K562 (cell line): Measurements from ENCODE around the gene USP49. TPM values are rescaled to one million over a fixed set of nuclear protein-coding genes. Genes with fewer than 3 reads are reported as not detected.
A peak's percentile ranks its signal among the peaks of the same experiment; 100 is the strongest.

Experiments
- ARID1B ChIP-seq: fragments of 450-650 bp; IDR thresholded peaks from 2 replicates; pipeline ENCODE4 v1.6.1; 2016; ENCODE audit warnings: antibody characterized with exemption, mild to moderate bottlenecking, inconsistent platforms
- BRD9 ChIP-seq: fragments of 450-650 bp; IDR thresholded peaks from 2 replicates; pipeline ENCODE4 v1.6.1; 2018; ENCODE audit warnings: low read depth; ENCODE audit not compliant: partially characterized antibody
- DPF2 ChIP-seq: fragments of 450-650 bp; IDR thresholded peaks from 2 replicates; pipeline ENCODE4 v1.6.1; 2016
- NONO ChIP-seq, 2 experiments: fragments of 200-400 bp in 1 of 2; fragments of 450-650 bp in 1 of 2; formaldehyde crosslinking in 1 of 2; IDR thresholded peaks; 2 replicates each; pipeline ENCODE4 v1.6.1; 2017; ENCODE audit warnings: low read depth in 2 of 2, mild to moderate bottlenecking in 2 of 2, moderate library complexity in 2 of 2, low read length in 1 of 2
- ZNF316 ChIP-seq: fragments of 450-650 bp; IDR thresholded peaks from 2 replicates; pipeline ENCODE4 v1.6.1; 2016
- polyA plus RNA-seq, 8 experiments: library from polyadenylated mRNA; depleted of rRNA in 4 of 8; stranded (reverse) in 5 of 8; unstranded in 3 of 8; fragments of >200 nt; fragmentation: Nextera tagmentation in 2 of 8; fragmentation: Illumina TruSeq in 1 of 8; extraction: Ambion mirVana in 2 of 8; extraction: Trizol in 1 of 8; gene quantifications; 2 replicates each; pipeline versions ENCODE4 v1.2.1 to v1.2.3, GENCODE V29; 2011 to 2014; ENCODE audit warnings: inconsistent platforms in 1 of 8, missing spikeins in 1 of 8
- total RNA-seq, 7 experiments: library from RNA; depleted of rRNA in 6 of 7; stranded (reverse); fragments of >200 nt in 6 of 7; fragmentation: Illumina TruSeq in 2 of 7; extraction: Trizol in 2 of 7; gene quantifications; 2 replicates each; pipeline versions ENCODE4 v1.2.1 to v1.2.3, GENCODE V29; 2011 to 2021; ENCODE audit warnings: low replicate concordance in 1 of 7
- TF ChIP-seq, protein P1 (sequence below), 2 experiments: IDR thresholded peaks in 1 of 2; conservative IDR thresholded peaks in 1 of 2; 2 replicates each; pipeline ENCODE4 v1.6.1; 2016; ENCODE audit warnings: low read depth in 2 of 2, mild to moderate bottlenecking in 1 of 2, missing compliant biosample characterization in 1 of 2, missing genetic modification characterization in 1 of 2, moderate library complexity in 1 of 2
- TF ChIP-seq, protein P2 (sequence below), 2 experiments: fragments of 150-350 bp in 1 of 2; IDR thresholded peaks; 2 replicates each; pipeline ENCODE4 v1.6.1; 2012 to 2016; ENCODE audit warnings: low read depth in 2 of 2, low read length in 2 of 2, mild to moderate bottlenecking in 1 of 2, moderate library complexity in 1 of 2

The USP49 gene
- total and polyA plus RNA-seq, 9 of the 15 experiments (the other 6 are each of a cell fraction or from before 2014, with no cell fraction given) = 1.0 to 9.9 (median 6.5) TPM

DNA sequence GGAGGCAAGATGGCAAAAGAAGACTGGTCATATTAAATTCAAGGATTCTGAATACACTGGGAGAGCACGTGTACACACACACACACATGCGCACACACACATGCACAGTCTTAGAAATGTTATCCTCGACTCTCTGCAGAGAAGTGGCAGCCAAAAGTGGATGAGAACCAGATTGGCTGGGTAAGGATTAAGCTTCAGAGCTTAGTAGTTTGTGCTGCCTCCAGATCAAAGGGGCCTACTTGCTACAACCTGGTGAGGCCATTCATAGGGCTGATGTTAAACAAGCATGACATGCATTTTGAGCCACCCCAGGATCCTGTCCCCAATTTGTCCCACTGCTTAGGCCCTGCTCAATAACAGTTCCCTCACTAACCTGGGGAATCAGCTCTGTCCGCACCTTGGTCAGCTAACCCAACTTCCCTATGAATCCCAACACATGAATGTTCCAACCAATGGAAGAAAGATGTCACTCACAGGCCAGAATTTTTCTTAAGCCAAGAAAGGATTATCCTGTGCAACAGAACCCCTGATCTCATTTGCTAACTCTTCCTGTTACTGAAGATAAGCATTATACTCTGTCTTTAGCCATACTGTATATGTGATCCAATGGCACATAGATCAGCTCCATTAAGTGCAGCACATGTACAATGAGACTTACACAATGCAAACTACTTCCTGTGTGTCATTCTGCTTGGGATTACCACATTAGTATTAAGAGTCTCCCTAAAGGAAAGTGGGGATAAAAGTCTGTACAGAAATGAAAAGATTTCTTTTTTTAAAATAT lies 76.7 kb downstream of the USP49 start (continued):
- TF ChIP-seq, protein P1, sequence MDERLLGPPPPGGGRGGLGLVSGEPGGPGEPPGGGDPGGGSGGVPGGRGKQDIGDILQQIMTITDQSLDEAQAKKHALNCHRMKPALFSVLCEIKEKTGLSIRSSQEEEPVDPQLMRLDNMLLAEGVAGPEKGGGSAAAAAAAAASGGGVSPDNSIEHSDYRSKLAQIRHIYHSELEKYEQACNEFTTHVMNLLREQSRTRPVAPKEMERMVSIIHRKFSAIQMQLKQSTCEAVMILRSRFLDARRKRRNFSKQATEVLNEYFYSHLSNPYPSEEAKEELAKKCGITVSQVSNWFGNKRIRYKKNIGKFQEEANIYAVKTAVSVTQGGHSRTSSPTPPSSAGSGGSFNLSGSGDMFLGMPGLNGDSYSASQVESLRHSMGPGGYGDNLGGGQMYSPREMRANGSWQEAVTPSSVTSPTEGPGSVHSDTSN (CRISPR knock-in tag; IDR thresholded peaks at IDR 0.05; ENCODE audit: low read depth) = 0 out of 2 replicates have a peak, but pooled peaks have one; percentile 14
- TF ChIP-seq, protein P1 (tag; conservative IDR thresholded peaks at IDR 0.05; ENCODE audit: low read depth) = no peak; the same call in 1 of the 2 replicates
- TF ChIP-seq ZNF316 (0 out of 2 replicates have a peak, but pooled peaks have one; percentile 35), NONO (IDR thresholded peaks at IDR 0.05; ENCODE audit: low read depth in 2 of 2, low read length in 1 of 2) (peak in 1 of 2 experiments; percentile 63; a peak in 1 of 4 replicates), ARID1B (peak; percentile 96), DPF2 (peak; percentile 93), BRD9 (peak; percentile 23)
- TF ChIP-seq, protein P2, sequence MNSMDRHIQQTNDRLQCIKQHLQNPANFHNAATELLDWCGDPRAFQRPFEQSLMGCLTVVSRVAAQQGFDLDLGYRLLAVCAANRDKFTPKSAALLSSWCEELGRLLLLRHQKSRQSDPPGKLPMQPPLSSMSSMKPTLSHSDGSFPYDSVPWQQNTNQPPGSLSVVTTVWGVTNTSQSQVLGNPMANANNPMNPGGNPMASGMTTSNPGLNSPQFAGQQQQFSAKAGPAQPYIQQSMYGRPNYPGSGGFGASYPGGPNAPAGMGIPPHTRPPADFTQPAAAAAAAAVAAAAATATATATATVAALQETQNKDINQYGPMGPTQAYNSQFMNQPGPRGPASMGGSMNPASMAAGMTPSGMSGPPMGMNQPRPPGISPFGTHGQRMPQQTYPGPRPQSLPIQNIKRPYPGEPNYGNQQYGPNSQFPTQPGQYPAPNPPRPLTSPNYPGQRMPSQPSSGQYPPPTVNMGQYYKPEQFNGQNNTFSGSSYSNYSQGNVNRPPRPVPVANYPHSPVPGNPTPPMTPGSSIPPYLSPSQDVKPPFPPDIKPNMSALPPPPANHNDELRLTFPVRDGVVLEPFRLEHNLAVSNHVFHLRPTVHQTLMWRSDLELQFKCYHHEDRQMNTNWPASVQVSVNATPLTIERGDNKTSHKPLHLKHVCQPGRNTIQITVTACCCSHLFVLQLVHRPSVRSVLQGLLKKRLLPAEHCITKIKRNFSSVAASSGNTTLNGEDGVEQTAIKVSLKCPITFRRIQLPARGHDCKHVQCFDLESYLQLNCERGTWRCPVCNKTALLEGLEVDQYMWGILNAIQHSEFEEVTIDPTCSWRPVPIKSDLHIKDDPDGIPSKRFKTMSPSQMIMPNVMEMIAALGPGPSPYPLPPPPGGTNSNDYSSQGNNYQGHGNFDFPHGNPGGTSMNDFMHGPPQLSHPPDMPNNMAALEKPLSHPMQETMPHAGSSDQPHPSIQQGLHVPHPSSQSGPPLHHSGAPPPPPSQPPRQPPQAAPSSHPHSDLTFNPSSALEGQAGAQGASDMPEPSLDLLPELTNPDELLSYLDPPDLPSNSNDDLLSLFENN (IDR thresholded peaks at IDR 0.05; ENCODE audit: low read depth in 2 of 2, low read length in 2 of 2) = peak in 1 of 2 experiments; percentile 80; a peak in 2 of 4 replicates
